ENCODE measurements around the gene ZNF732.

Gene ZNF732

GRCh38 chr4:294732-295131, 10.5 kb downstream of the ZNF732 start:
- no peak for TF ChIP-seq GATA3 (IDR thresholded peaks at IDR 0.05; ENCODE audit: low read depth, low read length)
- no peak for TF ChIP-seq GATA2 (IDR thresholded peaks at IDR 0.05; ENCODE audit: low read depth, low read length)

GRCh38 chr4:288891-289290, 16.4 kb downstream of the ZNF732 start:
- TF ChIP-seq GATA2 (IDR thresholded peaks at IDR 0.05; ENCODE audit: low read depth, low read length) (no peak), GATA3 (IDR thresholded peaks at IDR 0.05; ENCODE audit: low read depth, low read length) (no peak)

- no peak for TF ChIP-seq GATA2 (IDR thresholded peaks at IDR 0.05; ENCODE audit: low read depth, low read length)
These were observed 31.8 kb downstream of the ZNF732 start for GRCh38 chr4:273309-274017.

GRCh38 chr4:271492-272103, 33.7 kb downstream of the ZNF732 start:
- no peak for TF ChIP-seq GATA3 (IDR thresholded peaks at IDR 0.05; ENCODE audit: low read depth, low read length)
- TF ChIP-seq GATA2 (IDR thresholded peaks at IDR 0.05; ENCODE audit: low read depth, low read length) = no peak

GRCh38 chr4:256492-256891, 48.8 kb downstream of the ZNF732 start:
- TF ChIP-seq GATA3 (IDR thresholded peaks at IDR 0.05; ENCODE audit: low read depth, low read length) (no peak), GATA2 (IDR thresholded peaks at IDR 0.05; ENCODE audit: low read depth, low read length) (no peak)

- no peak for TF ChIP-seq GATA2 (IDR thresholded peaks at IDR 0.05; ENCODE audit: low read depth, low read length)
- no peak for TF ChIP-seq GATA3 (IDR thresholded peaks at IDR 0.05; ENCODE audit: low read depth, low read length)
These were observed 51.1 kb downstream of the ZNF732 start for GRCh38 chr4:253936-254756.

GRCh38 chr4:252065-252601, 53.1 kb downstream of the ZNF732 start:
- TF ChIP-seq GATA2 (IDR thresholded peaks at IDR 0.05; ENCODE audit: low read depth, low read length) (no peak), GATA3 (IDR thresholded peaks at IDR 0.05; ENCODE audit: low read depth, low read length) (no peak)

- TF ChIP-seq GATA3 (IDR thresholded peaks at IDR 0.05; ENCODE audit: low read depth, low read length) = no peak
- no peak for TF ChIP-seq GATA2 (IDR thresholded peaks at IDR 0.05; ENCODE audit: low read depth, low read length)
These were observed 60.8 kb downstream of the ZNF732 start for GRCh38 chr4:244471-244870.

- TF ChIP-seq GATA3 (IDR thresholded peaks at IDR 0.05; ENCODE audit: low read depth, low read length) (no peak), GATA2 (IDR thresholded peaks at IDR 0.05; ENCODE audit: low read depth, low read length) (no peak)
These were observed 61.8 kb downstream of the ZNF732 start for GRCh38 chr4:243426-243825.

GRCh38 chr4:242121-242848, 63.0 kb downstream of the ZNF732 start:
- TF ChIP-seq GATA3 (IDR thresholded peaks at IDR 0.05; ENCODE audit: low read depth, low read length) = no peak
- TF ChIP-seq GATA2 (IDR thresholded peaks at IDR 0.05; ENCODE audit: low read depth, low read length) = no peak

GRCh38 chr4:236028-236427, 69.2 kb downstream of the ZNF732 start:
- no peak for TF ChIP-seq GATA2 (IDR thresholded peaks at IDR 0.05; ENCODE audit: low read depth, low read length)
- TF ChIP-seq GATA3 (IDR thresholded peaks at IDR 0.05; ENCODE audit: low read depth, low read length) = no peak

GRCh38 chr4:234178-234577, 71.1 kb downstream of the ZNF732 start:
- TF ChIP-seq GATA2 (IDR thresholded peaks at IDR 0.05; ENCODE audit: low read depth, low read length) = no peak
- TF ChIP-seq GATA3 (IDR thresholded peaks at IDR 0.05; ENCODE audit: low read depth, low read length) = no peak

GRCh38 chr4:223913-224497, 81.3 kb downstream of the ZNF732 start:
- TF ChIP-seq GATA3 (IDR thresholded peaks at IDR 0.05; ENCODE audit: low read depth, low read length) (no peak), GATA2 (IDR thresholded peaks at IDR 0.05; ENCODE audit: low read depth, low read length) (no peak)
